HG02763 (cell line): ENCODE results near the gene CHST12.

ENCODE experiments used
- ATAC-seq: cut with Tn5 transposase; IDR thresholded peaks from one replicate; pipeline ENCODE4 v1.9.1; 2021; ENCODE audit warnings: mild to moderate bottlenecking, moderate library complexity; ENCODE audit not compliant: unreplicated experiment

The CHST12 gene

DNA sequence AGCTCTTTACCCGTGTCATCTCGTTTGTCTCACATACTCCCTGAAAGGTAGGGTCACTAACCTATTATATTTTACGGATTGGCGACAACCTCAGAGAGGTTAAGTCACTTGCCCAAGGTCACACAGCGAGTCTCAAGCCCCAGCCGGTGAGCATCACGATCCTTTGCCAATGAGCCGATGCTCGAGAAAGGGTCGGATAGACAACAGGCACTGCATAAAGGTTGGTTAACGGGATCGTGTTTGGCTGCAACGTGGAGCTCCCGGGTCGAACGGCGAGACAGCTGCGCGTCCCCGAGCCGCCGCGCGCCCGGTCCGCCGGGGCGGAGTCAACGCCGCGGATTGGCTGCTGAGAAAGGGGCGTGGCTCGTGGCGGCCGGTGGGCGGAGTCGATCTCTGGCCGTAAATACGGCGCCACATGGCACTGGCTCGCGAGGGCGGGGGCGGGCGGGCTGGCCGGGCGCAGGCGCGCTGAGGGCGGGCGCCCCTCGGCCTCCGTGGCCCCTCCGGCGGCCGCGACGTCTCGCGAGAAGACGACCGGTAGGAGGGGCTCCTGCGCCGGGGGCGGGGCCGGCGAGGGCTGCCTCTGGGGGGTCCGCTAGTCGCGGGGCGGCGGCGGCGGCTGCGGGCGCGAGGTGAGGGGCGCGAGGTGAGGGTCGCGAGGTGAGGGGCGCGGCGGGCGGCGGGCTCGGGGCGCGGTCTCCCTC, at the start of gene CHST12:
TSS of gene CHST12 (plus strand) at position 598 of the 704 bp plus-strand sequence. CDS start 29,029 bp downstream, outside the sequence.
- ATAC-seq = peak; percentile 51

DNA sequence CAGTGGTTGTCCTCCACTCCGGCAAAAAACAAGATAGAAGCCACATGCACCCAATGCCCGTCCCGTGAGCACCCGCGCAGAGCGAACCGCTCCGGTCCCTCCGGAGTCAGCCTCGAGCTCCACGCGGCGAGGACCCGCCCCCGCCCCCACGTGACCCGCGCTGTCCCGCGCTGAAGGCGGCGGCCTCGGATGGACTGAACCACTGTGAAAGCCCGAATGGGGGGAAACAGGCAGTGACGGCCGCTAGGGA, 49.5 kb upstream of the CHST12 start:
- ATAC-seq = peak; percentile 41

DNA sequence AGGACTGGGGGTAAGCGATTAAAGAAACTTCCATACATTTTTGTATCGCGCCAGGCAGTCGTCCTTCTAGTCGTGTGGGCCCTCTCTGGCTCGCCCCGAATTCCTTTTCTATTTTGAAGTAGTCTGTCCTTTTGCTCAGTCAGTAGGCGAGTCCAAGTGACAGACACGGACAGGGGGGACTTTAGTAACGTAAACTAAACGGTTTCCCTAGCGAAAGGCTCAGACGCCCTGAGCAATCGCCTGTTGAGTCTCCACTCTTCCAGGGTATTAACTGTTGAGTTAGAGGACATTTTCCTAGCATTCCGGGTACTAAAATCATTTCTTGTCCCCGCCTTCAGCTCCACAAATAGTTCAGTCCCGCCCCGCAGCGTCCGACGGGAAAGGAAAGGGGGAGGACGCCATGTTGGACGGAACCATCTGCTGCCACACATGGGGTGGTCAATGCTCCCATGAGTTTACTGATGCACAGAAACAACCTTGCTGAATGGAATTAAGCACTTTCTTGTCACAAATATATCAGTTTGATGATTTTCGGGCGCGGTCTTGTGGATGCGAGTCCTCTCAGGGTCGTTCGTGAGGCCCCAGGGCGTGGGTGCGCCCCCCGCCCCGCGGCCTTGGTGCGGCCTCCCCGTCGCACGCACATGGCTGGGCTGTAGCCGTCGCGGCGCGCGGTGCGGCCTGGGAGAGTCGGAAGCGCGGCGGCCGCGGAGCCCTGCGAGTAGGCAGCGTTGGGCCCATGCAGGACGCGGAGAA, 49.0 kb upstream of the CHST12 start, which contains the start of gene EIF3B:
TSS of gene EIF3B (plus strand) at position 642 of the 753 bp plus-strand sequence. CDS start at position 737, 95 bp downstream.
- peak; percentile 82 for ATAC-seq

- peak; percentile 27 for ATAC-seq
Measured at GRCh38 chr7:2354939-2355704, 48.3 kb upstream of the CHST12 start.

GRCh38 chr7:2355705-2356008, 47.8 kb upstream of the CHST12 start:
- ATAC-seq = no peak

- no peak for ATAC-seq
Measured at GRCh38 chr7:2357165-2357564, 46.2 kb upstream of the CHST12 start.

- no peak for ATAC-seq
Measured at GRCh38 chr7:2357571-2357970, 45.8 kb upstream of the CHST12 start.

DNA sequence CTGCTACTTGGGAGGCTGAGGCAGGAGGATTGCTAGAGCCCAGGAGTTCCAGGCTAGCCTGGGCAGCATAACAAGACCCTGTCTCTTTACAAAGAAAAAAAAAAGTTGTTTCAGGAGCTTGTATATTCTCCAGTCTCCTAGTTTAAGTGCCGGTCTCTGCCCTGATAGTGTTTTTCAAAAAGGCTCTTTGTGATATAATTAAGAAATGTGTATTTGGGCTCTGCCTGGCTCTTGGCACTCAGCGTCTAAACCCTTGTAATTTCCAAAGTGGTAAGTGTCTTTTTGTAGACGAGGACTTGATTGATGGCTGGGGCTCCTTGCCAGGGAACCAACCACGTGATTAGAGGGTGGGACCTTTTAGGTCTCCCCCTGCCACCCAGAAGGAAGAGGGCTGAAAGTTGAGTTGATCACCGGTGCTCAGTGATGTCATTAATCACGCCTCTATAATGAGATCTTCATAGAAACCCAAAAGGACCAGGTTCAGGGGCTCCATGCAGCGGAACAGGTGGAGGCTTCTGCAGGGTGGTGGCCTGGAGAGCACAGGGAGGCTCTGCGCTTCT, 44.4 kb upstream of the CHST12 start:
- ATAC-seq = no peak

DNA sequence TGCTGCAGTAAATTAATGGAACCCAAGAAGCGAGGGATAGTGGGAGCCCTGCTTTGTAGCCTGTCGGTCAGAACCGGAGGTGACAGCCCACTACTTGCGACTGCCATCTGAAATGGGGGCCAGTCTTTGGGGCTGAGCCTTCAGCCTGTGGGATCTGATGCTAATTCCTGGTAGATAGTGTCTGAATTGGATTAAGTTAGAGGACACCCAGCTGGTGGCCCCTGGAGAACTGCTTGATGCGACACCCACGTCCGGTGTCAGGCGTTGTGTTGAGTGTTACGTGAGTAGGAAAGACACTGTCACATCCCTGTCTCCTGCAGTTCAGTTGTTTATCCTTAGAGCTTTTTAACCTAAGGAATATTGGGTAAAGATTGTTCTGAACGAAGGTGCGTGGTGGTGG, 43.8 kb upstream of the CHST12 start:
- ATAC-seq = no peak

DNA sequence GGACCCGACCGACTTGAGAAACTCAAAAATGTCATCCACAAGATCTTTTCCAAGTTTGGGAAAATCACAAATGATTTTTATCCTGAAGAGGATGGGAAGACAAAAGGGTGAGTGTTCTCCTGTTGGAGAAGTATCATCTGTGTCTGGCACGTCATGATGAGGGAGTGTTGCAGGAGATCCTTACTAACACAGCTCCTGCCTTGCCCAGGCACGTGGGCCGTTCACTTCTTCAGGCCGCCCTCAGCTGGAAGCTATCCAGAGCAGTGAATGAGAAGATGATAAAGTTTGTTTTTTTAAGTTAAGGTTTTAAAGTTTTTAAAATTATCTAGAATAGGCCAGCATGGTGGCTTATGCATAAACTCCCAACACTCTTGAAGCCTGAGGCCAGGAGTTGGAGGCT, 42.6 kb upstream of the CHST12 start:
- no peak for ATAC-seq

DNA sequence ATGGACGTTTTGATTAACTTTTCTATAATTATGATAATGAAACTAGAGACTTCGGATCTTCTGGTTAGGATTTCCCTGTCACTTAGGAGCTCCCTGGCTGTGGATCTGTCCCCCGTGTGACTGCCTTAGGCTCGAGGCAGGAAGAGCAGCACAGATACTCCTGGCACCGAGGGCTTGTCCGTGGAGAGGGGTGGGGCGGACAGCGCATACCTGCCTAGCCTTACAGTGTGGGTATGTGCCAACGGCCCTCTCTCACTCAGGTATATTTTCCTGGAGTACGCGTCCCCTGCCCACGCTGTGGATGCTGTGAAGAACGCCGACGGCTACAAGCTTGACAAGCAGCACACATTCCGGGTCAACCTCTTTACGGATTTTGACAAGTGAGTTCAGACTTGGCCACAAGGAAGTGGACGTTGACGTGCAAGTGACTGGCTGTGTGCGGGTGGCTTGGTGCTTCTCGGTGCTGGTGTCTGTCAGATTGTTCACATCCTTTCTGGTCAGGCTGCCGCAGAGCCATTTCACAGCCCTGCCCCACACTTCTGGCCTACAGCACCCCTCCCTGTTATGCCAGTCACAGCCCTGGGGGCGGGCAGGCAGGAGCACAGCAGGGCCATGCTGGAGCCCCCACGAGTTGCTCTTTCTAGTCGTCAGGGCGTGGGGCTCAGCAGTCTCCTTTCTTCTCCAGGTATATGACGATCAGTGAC, 40.9 kb upstream of the CHST12 start:
- no peak for ATAC-seq

GRCh38 chr7:2369139-2369538, 34.3 kb upstream of the CHST12 start:
- ATAC-seq = no peak

DNA sequence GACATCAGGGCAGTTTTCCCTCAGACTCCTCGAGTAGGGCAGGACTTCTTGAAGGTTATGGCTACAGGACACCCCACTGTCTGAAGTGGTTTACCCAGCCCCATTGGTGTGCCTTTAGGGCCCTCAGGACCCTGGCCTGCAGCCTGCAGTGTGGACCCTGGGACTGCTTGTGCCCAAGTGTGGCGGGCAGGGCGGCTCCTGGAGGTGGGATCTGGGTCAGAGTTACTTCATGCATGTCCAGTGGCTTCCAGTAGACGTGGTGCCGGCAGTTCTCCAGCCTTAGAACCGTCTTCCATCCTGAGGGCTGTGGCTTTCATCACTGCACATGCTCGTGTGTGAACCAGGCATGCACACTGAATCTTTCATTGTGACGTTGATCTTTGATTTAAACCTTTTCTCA, 32.1 kb upstream of the CHST12 start:
- ATAC-seq = no peak

DNA sequence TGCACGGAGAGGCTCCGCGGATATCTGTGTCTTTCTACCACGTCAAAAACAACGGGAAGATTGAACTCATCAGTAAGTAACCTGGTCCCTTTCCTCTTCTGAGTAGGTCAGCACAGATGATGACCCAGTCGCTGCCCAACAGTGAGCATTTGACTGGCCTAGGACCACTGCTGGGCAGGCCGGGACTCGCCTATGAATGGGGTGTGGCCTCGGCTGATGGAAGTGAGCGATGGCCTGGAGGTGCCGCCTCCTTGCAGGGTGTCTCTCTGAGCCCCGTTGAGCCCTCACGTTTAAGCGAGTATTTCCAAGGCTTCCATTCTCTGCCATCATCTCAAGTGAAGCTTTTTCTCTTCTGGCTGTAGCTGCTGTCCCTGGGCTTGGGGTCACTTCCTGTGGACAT, 30.7 kb upstream of the CHST12 start:
- ATAC-seq = no peak

- ATAC-seq = no peak
Measured at GRCh38 chr7:2373124-2373556, 30.3 kb upstream of the CHST12 start.

DNA sequence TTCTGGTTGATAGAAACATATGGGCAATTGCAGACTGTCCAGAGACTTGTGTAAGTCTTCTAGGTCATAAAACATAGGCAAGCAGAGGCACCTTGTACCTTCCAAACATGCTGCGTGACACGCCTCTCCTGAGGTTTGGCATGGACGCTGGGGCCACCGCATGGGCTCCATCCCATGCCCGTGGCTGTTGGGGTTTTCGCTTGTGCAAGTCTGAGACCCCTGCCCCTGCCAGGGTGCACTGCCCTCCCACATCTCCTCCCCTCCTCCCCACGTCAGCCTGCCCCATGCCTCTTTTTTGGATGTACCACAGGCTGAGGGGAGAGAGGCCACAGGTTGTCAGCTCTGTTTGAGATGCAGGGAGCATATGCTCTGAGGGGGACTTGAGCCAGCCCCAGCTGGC, 29.8 kb upstream of the CHST12 start:
- ATAC-seq = no peak

DNA sequence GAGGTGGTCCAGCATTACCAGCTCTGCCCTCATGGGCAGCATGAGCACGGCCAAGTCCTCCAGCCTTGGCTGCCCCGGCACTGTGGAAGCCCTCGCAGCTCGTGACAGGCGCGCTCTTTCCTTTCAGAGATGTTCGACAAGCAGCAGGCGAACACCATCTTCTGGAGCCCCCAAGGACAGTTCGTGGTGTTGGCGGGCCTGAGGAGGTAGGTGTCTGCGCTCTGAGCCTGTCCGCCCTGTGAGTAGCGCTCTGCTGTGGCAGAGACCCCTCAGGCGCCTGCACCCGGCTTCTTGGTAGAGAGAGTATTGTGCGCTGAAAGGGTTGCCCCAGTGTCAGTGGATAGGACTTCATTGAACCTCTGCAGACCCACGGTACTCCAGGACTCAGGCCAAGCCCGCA, 29.0 kb upstream of the CHST12 start:
- ATAC-seq = no peak

GRCh38 chr7:2374830-2375728, 28.3 kb upstream of the CHST12 start:
- ATAC-seq = no peak

DNA sequence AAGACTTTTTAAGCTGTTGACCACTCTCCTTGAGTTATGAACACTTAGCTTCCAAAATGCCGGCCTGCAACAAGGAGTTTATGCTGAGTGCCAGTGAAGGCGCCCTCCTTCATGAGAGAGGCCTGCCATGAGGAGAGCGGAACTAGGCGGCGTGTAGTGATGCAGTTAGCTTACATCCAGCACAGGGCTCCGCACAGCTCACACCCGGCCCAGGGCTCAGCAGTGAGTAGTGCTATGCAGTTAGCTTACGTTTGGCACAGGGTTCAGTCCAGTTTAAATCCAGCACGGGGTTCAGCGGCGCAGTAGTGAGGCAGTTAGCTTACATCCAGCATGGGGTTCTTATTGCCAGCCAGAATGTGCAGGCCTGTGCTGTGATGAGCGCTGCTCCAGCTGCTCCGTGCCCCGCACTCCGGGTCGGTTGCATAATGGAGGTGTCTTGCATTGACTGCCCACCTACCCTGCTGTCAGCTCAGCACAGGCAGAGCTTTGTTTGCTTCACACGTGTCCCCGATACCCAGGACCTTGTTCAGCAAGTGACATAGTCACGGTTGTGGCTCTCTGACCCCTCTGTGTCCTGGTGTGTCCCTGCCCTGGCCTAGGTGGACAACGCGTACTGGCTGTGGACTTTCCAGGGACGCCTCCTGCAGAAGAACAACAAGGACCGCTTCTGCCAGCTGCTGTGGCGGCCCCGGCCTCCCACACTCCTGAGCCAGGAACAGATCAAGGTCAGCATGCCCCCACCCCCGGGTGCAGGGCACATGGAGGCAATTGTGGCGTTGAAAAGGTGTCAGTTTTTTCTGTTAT, 26.9 kb upstream of the CHST12 start:
- ATAC-seq = no peak
